ENCODE measurements around the gene IKZF4.

GRCh38 chr12:56082967-56083366 lies 62.1 kb downstream of the IKZF4 start:
- TF ChIP-seq CTCF (conservative IDR thresholded peaks at IDR 0.05 in 1 of 2, IDR thresholded peaks at IDR 0.05 in 1 of 2; ENCODE audit: low read depth in 1 of 2, low read length in 2 of 2) (no peak), EZH2 (IDR thresholded peaks at IDR 0.05; ENCODE audit: low read length, missing control alignments) (no peak)
